ENCODE measurements around the gene RHOC. TPM values are rescaled to one million over a fixed set of nuclear protein-coding genes. Genes with fewer than 3 reads are reported as not detected.

Gene RHOC
- total RNA-seq, 2 donors from 2014 or later: 45.7 to 54.4 TPM

DNA sequence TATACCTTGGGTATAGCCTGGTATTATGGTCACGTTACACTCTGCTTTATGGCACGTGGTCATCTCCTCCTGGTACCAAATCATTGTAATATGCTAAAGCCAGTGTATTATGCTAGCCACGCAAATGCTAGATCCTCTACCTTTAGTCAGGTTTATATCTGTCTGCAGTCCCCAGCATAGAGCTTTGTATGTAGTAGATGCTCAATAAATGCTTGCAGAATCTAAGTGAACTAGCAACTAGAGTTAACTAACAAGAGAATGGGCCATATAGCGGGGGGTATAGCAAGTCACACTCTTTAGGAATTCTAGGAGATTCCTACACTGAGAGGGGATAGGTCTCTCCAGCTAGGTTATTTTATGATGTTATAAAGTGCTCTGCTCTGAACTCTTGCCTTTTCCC lies 29.4 kb downstream of the RHOC start:
- H3K9me3 Mint-ChIP-seq: no peaks in the 10 kb centered on the region
- H3K36me3 Mint-ChIP-seq (ENCODE audit: insufficient read depth in 2 of 2): peaks cover 8 to 13% of the 10 kb centered on the region in 2 donors
- H3K4me1 Mint-ChIP-seq (ENCODE audit: low read depth): peaks cover 44% of the 10 kb centered on the region
- H3K27ac Mint-ChIP-seq: peak overlapping the region; percentile 34
- no peak overlapping the region for H3K4me3 Mint-ChIP-seq
- no peaks in the 10 kb centered on the region for H3K27me3 Mint-ChIP-seq (ENCODE audit: low read depth)
- ATAC-seq (replicated peaks in 1 of 2): no peak
- no peak for DNase-seq

DNA sequence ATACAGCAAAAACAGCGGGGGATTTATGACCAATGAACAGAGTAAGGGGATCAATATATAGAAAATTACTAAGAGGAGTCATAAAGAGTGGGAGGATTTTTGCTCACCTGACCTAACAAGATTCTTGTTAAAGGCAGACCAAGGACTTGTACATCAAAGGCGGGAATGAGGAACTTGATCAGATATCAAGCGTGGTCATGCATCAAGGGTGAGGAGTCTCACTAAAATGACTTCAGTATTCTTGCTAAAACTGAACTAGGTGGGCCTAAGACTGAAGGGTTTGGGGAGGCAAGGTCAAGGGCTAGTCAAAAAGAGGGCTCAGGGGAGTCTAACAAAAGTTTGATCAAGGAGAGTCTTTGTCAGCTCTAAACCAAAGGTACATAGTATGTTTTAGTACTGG lies 30.4 kb downstream of the RHOC start:
- H3K27ac Mint-ChIP-seq: peak overlapping the region; percentile 11
- H3K4me1 Mint-ChIP-seq (ENCODE audit: low read depth): peaks cover 44% of the 10 kb centered on the region
- no peaks in the 10 kb centered on the region for H3K9me3 Mint-ChIP-seq
- no peak for DNase-seq
- peak overlapping the region in 1 of 2 donors; percentile 82 for H3K4me3 Mint-ChIP-seq
- no peaks in the 10 kb centered on the region for H3K27me3 Mint-ChIP-seq (ENCODE audit: low read depth)
- no peak for ATAC-seq (replicated peaks in 1 of 2)
- peaks cover 9 to 12% of the 10 kb centered on the region in 2 donors for H3K36me3 Mint-ChIP-seq (ENCODE audit: insufficient read depth in 2 of 2)

DNA sequence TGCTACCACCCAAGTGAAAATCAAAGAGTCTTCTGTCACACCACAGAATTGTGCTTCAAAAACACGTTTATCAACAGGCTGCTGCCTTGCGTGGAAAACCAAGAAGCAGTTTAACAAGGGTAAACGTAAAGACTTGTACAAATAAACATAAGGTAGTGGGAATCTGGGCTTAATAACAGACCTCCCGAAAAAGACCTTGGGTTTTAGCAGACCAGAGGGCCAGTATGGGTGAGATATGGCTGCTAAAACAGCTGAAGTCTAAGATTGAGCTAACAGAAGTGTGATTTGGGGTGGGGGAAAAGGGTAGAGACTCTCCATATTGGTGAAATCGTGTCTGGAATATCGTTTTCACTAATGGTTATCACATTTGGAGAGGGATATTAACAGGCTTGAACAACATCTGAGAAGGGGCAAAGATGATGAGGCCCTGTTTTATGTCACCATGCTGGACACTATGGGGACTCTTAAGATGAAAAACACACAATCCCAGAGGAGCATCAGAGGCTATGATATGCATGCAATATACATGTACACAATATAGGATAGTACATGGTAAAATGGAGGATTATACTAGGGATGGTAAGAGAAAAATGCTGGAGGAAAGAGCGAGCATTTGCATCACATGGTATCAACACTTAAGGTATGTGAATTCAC lies 31.1 kb downstream of the RHOC start:
- H3K4me3 Mint-ChIP-seq: peak overlapping the region; percentile 82
- peaks cover 12% of the 10 kb centered on the region in 2 donors for H3K36me3 Mint-ChIP-seq (ENCODE audit: insufficient read depth in 2 of 2)
- no peak for DNase-seq
- no peak for ATAC-seq (replicated peaks in 1 of 2)
- no peaks in the 10 kb centered on the region for H3K27me3 Mint-ChIP-seq (ENCODE audit: low read depth)
- H3K4me1 Mint-ChIP-seq (ENCODE audit: low read depth): peaks cover 44% of the 10 kb centered on the region
- no peaks in the 10 kb centered on the region for H3K9me3 Mint-ChIP-seq
- peak overlapping the region; percentile 11 for H3K27ac Mint-ChIP-seq

DNA sequence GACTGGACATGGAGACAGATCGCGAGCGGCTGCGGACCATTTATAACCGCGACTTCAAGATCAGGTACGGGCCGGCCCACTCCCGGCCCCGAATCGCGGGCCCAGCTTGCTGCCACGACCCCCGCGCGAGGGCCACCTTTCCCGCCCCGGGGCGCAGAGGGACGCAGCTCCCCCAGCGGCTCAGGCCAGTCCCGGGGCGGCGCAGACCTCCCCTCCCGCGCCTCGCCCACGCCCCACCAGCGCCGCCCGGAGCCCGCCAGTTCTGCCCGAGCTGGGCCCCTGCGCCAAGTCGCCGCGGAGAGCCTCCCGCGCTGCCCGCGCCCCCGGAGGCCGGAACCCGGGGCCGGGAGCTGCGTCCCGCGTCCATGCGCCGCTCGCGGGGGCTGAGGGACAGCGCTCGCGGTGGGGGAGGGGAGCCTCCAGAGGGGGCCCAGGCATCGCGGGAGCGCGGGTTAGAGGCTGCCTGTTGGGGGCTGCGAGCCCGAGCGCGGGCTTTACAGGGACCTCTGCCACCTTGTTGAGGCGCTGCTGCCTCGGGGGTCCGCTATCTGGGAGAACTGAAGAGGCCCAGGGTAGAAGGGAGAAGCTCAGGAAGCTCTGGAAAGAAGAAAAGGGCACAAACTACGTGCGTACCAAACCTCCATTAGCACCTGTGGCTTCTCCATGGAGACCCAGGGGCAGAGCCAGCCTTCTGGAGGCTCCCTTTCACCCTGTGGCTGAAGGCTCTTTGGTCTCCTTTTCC lies 31.8 kb downstream of the RHOC start:
- DNase-seq: peak; percentile 68 to 75
- H3K4me1 Mint-ChIP-seq (ENCODE audit: low read depth): peaks cover 44% of the 10 kb centered on the region
- peak overlapping the region; percentile 97 for H3K27ac Mint-ChIP-seq
- H3K36me3 Mint-ChIP-seq (ENCODE audit: insufficient read depth in 2 of 2): peaks cover 12 to 17% of the 10 kb centered on the region in 2 donors
- no peaks in the 10 kb centered on the region for H3K27me3 Mint-ChIP-seq (ENCODE audit: low read depth)
- H3K4me3 Mint-ChIP-seq: peak overlapping the region; percentile 97 to 98
- H3K9me3 Mint-ChIP-seq: no peaks in the 10 kb centered on the region
- peak; percentile 61 to 69 for ATAC-seq (replicated peaks in 1 of 2)

DNA sequence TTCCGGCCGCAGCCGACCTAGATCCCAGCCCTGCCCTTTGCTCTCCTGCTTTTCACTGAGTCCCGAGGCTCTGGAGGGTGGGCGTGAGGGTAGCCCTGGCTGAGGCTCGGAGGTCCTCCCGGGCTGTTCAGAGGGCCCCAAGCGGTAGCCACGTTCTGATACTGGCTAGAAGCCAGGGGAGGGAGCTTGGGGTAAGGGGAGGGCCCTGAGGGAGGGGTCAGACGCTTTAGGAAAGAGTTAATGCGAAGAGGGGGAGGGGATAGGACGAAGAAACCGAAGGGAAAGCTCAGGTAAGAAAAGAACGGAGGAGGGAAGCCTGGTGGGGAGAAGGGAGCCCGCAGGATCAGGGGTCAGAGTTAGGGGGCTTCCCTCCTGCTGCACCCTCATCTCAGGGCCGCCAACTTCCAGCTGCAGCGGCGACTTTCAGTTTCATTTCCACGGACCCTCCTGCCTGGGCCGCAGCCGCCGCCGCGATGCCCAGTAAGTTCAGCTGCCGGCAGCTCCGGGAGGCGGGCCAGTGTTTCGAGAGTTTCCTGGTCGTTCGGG lies 32.4 kb downstream of the RHOC start, which contains the start of gene MOV10:
TSS of gene MOV10 (plus strand) at position 220 of the 546 bp plus-strand sequence. CDS start at position 474, 254 bp downstream.
- Mint-ChIP-seq H3K4me1 (ENCODE audit: low read depth) (peaks cover 44% of the 10 kb centered on the region), H3K27ac (peak within 1 kb of the TSS; percentile 97)

DNA sequence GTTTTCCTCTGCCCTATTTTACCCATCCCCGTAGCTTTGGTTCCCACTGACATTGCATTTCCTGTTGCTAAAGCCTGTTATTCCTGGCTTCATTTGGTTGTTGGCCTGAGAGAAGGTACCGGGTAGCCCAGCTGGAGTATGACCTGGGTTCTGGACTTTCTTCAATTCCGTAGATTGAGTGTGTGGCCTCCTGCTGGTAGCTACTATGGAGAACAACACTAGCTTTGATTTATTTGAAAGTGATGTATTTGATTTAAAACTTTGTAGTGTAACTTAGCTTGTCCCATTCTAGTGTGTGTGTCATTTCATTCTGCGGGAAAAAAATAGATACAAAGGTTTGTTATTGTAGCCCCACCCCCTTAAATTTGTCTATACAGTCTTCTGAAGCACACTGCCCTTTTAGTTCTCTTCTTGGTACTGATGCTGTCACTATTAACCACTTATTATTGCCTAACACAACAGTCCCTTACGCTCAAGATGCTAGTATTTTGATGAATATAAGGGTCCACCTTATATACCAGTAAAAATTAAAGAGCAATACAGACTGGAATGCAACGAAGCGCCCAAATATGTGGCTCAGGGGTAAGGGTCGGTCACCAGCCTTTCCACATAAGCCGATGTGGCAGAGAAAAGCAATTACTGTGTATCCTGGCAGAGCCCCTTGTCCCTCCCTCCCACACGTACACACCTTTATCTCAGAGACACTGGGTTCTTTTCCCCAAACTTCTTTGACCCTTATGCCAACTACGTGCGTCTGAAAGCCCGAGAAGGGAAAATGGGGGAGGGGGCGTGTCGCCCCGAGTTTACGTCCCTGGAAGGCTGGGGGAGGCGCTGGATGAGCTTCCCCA lies 33.1 kb downstream of the RHOC start:
- ATAC-seq (replicated peaks in 1 of 2) (peak in 1 of 2 donors; percentile 6), DNase-seq (no peak)
- Mint-ChIP-seq H3K4me3 (peak overlapping the region; percentile 97 to 98), H3K9me3 (no peaks in the 10 kb centered on the region), H3K4me1 (ENCODE audit: low read depth) (peaks cover 51% of the 10 kb centered on the region), H3K27me3 (ENCODE audit: low read depth) (no peaks in the 10 kb centered on the region), H3K27ac (peak overlapping the region; percentile 76), H3K36me3 (ENCODE audit: insufficient read depth in 2 of 2) (peaks cover 11 to 31% of the 10 kb centered on the region in 2 donors)

More for the DNA sequence above, 32.4 kb downstream of the RHOC start, which contains the start of gene MOV10:
- H3K4me3 Mint-ChIP-seq: peak within 1 kb of the TSS; percentile 97 to 98
- DNase-seq: peak; percentile 68 to 72
- ATAC-seq (replicated peaks in 1 of 2): peak; percentile 76 to 78
- H3K36me3 Mint-ChIP-seq (ENCODE audit: insufficient read depth in 2 of 2): peaks cover 12 to 24% of the 10 kb centered on the region in 2 donors
- H3K27me3 Mint-ChIP-seq (ENCODE audit: low read depth): no peaks in the 10 kb centered on the region
- H3K9me3 Mint-ChIP-seq: no peaks in the 10 kb centered on the region

DNA sequence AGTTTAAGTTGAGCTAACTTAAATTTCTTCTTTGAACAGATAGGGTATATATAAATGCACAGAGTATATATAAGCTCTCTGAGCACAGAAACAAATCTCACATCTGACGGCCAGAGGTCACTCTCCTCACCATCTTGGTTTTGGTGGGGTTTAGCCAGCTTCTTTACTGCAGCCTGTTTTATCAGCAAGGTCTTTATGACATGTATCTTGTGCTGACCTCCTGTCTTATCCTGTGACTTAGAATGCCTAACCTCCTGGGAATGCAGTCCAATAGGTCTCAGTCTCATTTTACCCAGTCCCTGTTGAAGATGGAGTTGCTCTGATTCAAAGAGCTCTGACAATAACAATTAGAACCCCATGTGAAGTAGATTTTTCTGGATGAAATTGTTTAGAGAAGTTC lies 34.1 kb downstream of the RHOC start:
- Mint-ChIP-seq H3K27me3 (ENCODE audit: low read depth) (no peaks in the 10 kb centered on the region), H3K9me3 (no peaks in the 10 kb centered on the region), H3K4me1 (ENCODE audit: low read depth) (peaks cover 53% of the 10 kb centered on the region), H3K27ac (peak overlapping the region; percentile 39), H3K36me3 (ENCODE audit: insufficient read depth in 2 of 2) (peaks cover 14 to 37% of the 10 kb centered on the region in 2 donors), H3K4me3 (peak overlapping the region; percentile 4 to 45)
- no peak for DNase-seq
- no peak for ATAC-seq (replicated peaks in 1 of 2)

DNA sequence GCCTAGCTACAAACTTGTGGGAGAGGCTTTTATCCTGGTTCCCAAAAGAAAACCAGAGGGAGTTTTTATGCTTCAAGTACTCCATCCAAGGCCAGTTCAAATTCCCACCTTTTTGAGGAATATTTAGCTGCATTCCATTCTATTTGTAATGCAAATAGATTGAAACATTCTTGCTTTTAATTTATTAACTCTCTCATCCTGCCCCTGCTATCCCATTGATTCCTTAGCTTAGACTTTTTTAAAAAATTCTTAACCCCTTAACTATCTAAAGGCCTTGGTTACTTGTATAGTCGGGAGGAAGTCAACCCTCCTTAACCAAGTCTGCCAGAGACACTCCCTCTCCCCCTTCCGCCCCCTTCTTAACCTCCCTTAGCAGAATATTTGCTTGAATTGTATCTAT lies 34.9 kb downstream of the RHOC start:
- H3K27me3 Mint-ChIP-seq (ENCODE audit: low read depth): no peaks in the 10 kb centered on the region
- no peak overlapping the region for H3K4me3 Mint-ChIP-seq
- H3K9me3 Mint-ChIP-seq: no peaks in the 10 kb centered on the region
- H3K4me1 Mint-ChIP-seq (ENCODE audit: low read depth): peaks cover 53% of the 10 kb centered on the region
- H3K27ac Mint-ChIP-seq: peak overlapping the region; percentile 82
- no peak for ATAC-seq (replicated peaks in 1 of 2)
- peaks cover 17 to 44% of the 10 kb centered on the region in 2 donors for H3K36me3 Mint-ChIP-seq (ENCODE audit: insufficient read depth in 2 of 2)
- no peak for DNase-seq

DNA sequence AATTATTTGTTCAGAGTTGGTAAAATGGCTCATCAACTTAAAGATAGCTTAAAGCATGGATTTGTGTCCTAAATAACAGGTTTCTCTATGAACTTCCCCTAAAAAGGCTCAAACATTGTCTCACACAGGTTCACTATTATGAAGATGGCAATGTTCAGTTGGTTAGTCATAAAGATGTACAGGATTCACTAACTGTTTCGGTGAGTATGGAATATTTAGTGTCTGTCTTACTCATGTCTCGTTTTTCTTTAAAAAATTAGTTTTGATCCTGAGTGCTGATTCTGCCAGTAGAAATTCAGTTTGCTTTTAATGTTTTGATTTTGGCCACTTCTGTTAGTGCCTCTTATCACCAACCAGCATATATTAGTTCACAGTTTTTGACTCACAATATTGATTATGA lies 40.0 kb downstream of the RHOC start:
- DNase-seq: no peak
- no peaks in the 10 kb centered on the region for H3K9me3 Mint-ChIP-seq
- no peaks in the 10 kb centered on the region for H3K27me3 Mint-ChIP-seq (ENCODE audit: low read depth)
- H3K36me3 Mint-ChIP-seq (ENCODE audit: insufficient read depth in 2 of 2): peaks cover 12 to 64% of the 10 kb centered on the region in 2 donors
- ATAC-seq (replicated peaks in 1 of 2): peak; percentile 67 to 78
- H3K4me1 Mint-ChIP-seq (ENCODE audit: low read depth): peaks cover 33% of the 10 kb centered on the region
- H3K4me3 Mint-ChIP-seq: peak overlapping the region in 1 of 2 donors; percentile 79
- peak overlapping the region; percentile 96 for H3K27ac Mint-ChIP-seq

DNA sequence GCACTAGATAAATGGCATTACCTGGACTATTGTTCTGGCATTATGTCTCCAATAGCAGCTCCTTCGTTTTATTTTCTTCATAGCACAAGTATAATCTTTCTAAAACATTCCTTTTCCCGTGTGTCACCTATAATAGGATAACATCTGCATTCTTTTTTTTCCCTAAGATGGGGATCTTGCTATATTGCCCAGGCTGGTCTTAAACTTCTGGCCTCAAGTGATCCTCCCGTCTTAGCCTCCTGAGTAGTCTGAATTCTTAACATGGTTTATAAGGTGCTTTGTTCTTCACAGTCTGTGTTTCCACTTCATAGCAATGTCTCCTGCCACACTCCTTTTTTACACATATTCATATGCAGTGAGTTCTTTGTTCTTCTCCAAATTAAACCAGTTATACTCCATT lies 41.1 kb downstream of the RHOC start:
- Mint-ChIP-seq H3K27me3 (ENCODE audit: low read depth) (no peaks in the 10 kb centered on the region), H3K9me3 (no peaks in the 10 kb centered on the region), H3K27ac (peak overlapping the region; percentile 15), H3K36me3 (ENCODE audit: insufficient read depth in 2 of 2) (peaks cover 15 to 65% of the 10 kb centered on the region in 2 donors), H3K4me3 (no peak overlapping the region), H3K4me1 (ENCODE audit: low read depth) (peaks cover 33% of the 10 kb centered on the region)
- ATAC-seq (replicated peaks in 1 of 2): no peak
- no peak for DNase-seq

DNA sequence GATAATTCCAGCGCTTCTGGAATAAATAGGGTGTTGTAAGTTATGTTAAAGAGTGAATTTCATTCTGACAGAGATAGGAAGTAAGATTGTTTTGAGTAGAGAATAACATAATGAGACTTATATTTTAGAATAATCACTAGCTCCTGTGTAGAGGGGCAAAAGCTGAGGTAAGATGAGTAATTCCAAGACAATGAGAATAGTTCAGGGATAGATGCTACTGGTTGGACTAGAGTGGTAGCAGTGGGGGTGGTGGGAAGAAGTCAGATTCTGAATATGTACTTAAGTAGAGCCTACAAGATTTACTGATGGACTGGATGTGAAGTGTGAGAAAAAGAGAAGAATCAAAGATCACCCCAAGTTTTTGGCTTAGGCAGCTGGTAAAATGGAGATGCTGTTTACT lies 55.7 kb downstream of the RHOC start:
- peaks cover 26% of the 10 kb centered on the region for H3K4me1 Mint-ChIP-seq (ENCODE audit: low read depth)
- peak overlapping the region; percentile 32 for H3K27ac Mint-ChIP-seq
- no peaks in the 10 kb centered on the region for H3K27me3 Mint-ChIP-seq (ENCODE audit: low read depth)
- DNase-seq (no peak), ATAC-seq (replicated peaks in 1 of 2) (peak in 1 of 2 donors; percentile 36)
- no peak overlapping the region for H3K4me3 Mint-ChIP-seq
- no peaks in the 10 kb centered on the region for H3K9me3 Mint-ChIP-seq
- H3K36me3 Mint-ChIP-seq (ENCODE audit: insufficient read depth in 2 of 2): peaks cover 9 to 35% of the 10 kb centered on the region in 2 donors
